Thyroid gland (tissue), 4 donors: ENCODE measurements around the gene TNRC18. TPM values are rescaled to one million over a fixed set of nuclear protein-coding genes. Genes with fewer than 3 reads are reported as not detected.
"Not testable (repeated sequence)": the region's sequence is repeated elsewhere in the genome, so short reads cannot be mapped to it uniquely, and the experiment has no call there.

Experiments
- DNase-seq, 2 donors: peaks; one replicate each; pipeline ENCODE4 v3.0.0-alpha.2; 2019
- H3K27ac ChIP-seq, 3 donors: fragments of 200-600 bp; sonication (generic); 1 replicate in 2 of 3; 2 replicates in 1 of 3; pipeline ENCODE4 v1.5.1; 2016 to 2019; ENCODE audit warnings: mild to moderate bottlenecking in 1 of 3, moderate library complexity in 1 of 3
- H3K27me3 ChIP-seq: fragments of 200-600 bp; sonication (generic); one replicate; pipeline ENCODE4 v1.5.1; 2019
- H3K36me3 ChIP-seq, 2 donors: fragments of 200-600 bp; sonication (generic); one replicate each; pipeline ENCODE4 v1.5.1; 2016 to 2019
- H3K4me1 ChIP-seq, 2 donors: fragments of 200-600 bp; sonication (generic); one replicate each; pipeline ENCODE4 v1.5.1; 2017 to 2019
- H3K4me3 ChIP-seq, 3 donors: fragments of 200-600 bp; sonication (generic); replicated peaks in 1 of 3; 1 replicate in 2 of 3; 2 replicates in 1 of 3; pipeline ENCODE4 v1.5.1; 2016; ENCODE audit warnings: mild to moderate bottlenecking in 1 of 3
- H3K9me3 ChIP-seq: fragments of 200-600 bp; sonication (generic); one replicate; pipeline ENCODE4 v1.5.1; 2017
- CTCF ChIP-seq, 6 experiments: fragments of 200-600 bp in 3 of 6; fragments of 450-650 bp in 3 of 6; sonication (generic) in 3 of 6; IDR thresholded peaks; one replicate each; pipeline ENCODE4 v1.5.1; 2016 to 2019; ENCODE audit warnings: antibody characterized with exemption in 6 of 6, mild to moderate bottlenecking in 2 of 6, inconsistent platforms in 1 of 6, moderate library complexity in 1 of 6
- POLR2A ChIP-seq, 2 donors: fragments of 450-650 bp; IDR thresholded peaks; one replicate each; pipeline ENCODE4 v1.6.1; 2017; ENCODE audit warnings: antibody characterized with exemption in 2 of 2, mild to moderate bottlenecking in 2 of 2, moderate library complexity in 1 of 2
- WGBS, 2 donors: methylation state at CpG; one replicate each; pipeline ENCODE4 v1.1.5; 2017; 5-methylcytosine and 5-hydroxymethylcytosine counted together
- intact Hi-C: fragments of 100-400 bp; cut with DNase I; formaldehyde crosslinking; loops from one replicate; pipeline ENCODE4 v1.15.1; 2023
- total RNA-seq, 4 donors: library from RNA; depleted of rRNA; stranded (reverse); fragments of >200 nt; gene quantifications; one replicate each; pipeline ENCODE4 v1.2.3, GENCODE V29; 2016

TNRC18 gene
- total RNA-seq, 4 donors from 2014 or later = 47.0 to 173 (median 94.8) TPM

- H3K4me1 ChIP-seq = peaks cover 0 to 3% of the 10 kb centered on the region in 2 donors
- DNase-seq = no peak
- H3K36me3 ChIP-seq = peaks cover 36 to 46% of the 10 kb centered on the region in 2 donors
- TF ChIP-seq CTCF (IDR thresholded peaks at IDR 0.05) (no peak), POLR2A (IDR thresholded peaks at IDR 0.05) (no peak)
- intact Hi-C loops = no loop called here
- no peak overlapping the region for H3K27ac ChIP-seq
- H3K9me3 ChIP-seq = no peaks in the 10 kb centered on the region
- WGBS, 2 donors = 92 to 93% methylated on average over 29 to 32 of the region's 32 CpGs
- no peaks in the 10 kb centered on the region for H3K27me3 ChIP-seq
- no peak overlapping the region for H3K4me3 ChIP-seq
Observed at GRCh38 chr7:5333121-5334045, 90.3 kb downstream of the TNRC18 start.

- peaks cover 0 to 3% of the 10 kb centered on the region in 2 donors for H3K4me1 ChIP-seq
- intact Hi-C loops = no loop called here
- no peak overlapping the region for H3K4me3 ChIP-seq
- TF ChIP-seq CTCF (IDR thresholded peaks at IDR 0.05) (no peak), POLR2A (IDR thresholded peaks at IDR 0.05) (no peak)
- H3K36me3 ChIP-seq = peaks cover 28 to 46% of the 10 kb centered on the region in 2 donors
- 94 to 100% methylated on average over 4 to 39 of the region's 43 CpGs for WGBS, 2 donors
- H3K27ac ChIP-seq = no peak overlapping the region
- no peaks in the 10 kb centered on the region for H3K27me3 ChIP-seq
- no peaks in the 10 kb centered on the region for H3K9me3 ChIP-seq
- DNase-seq = no peak
Observed at GRCh38 chr7:5332579-5332978, 91.1 kb downstream of the TNRC18 start.

GRCh38 chr7:5330288-5330687 lies 93.3 kb downstream of the TNRC18 start:
- H3K27me3 ChIP-seq = no peaks in the 10 kb centered on the region
- H3K9me3 ChIP-seq = no peaks in the 10 kb centered on the region
- intact Hi-C loops = no loop called here
- H3K4me1 ChIP-seq = no peaks in the 10 kb centered on the region
- WGBS, 2 donors = 95 to 100% methylated on average over 3 of the region's 3 CpGs
- DNase-seq = no peak
- H3K4me3 ChIP-seq = no peak overlapping the region
- H3K36me3 ChIP-seq = peaks cover 17 to 46% of the 10 kb centered on the region in 2 donors
- H3K27ac ChIP-seq = no peak overlapping the region
- TF ChIP-seq CTCF (IDR thresholded peaks at IDR 0.05) (no peak), POLR2A (IDR thresholded peaks at IDR 0.05) (no peak)

- Histone ChIP-seq H3K4me1 (no peaks in the 10 kb centered on the region), H3K4me3 (no peak overlapping the region), H3K27me3 (no peaks in the 10 kb centered on the region), H3K36me3 (peaks cover 27 to 52% of the 10 kb centered on the region in 2 donors), H3K9me3 (no peaks in the 10 kb centered on the region), H3K27ac (no peak overlapping the region)
- intact Hi-C loops = no loop called here
- TF ChIP-seq POLR2A (IDR thresholded peaks at IDR 0.05) (no peak), CTCF (IDR thresholded peaks at IDR 0.05) (no peak)
- no peak for DNase-seq
- WGBS, 2 donors = 93 to 96% methylated on average over 10 of the region's 10 CpGs
Observed at GRCh38 chr7:5324961-5325360, 98.7 kb downstream of the TNRC18 start.

- H3K27me3 ChIP-seq, DNase-seq, H3K4me3 ChIP-seq, H3K9me3 ChIP-seq, H3K4me1 ChIP-seq, H3K27ac ChIP-seq, intact Hi-C loops: not testable (repeated sequence)
- 97% methylated on average over 29 to 30 of the region's 31 CpGs for WGBS, 2 donors
- peaks cover 34 to 58% of the 10 kb centered on the region in 2 donors for H3K36me3 ChIP-seq
Observed at GRCh38 chr7:5323800-5324781, 99.5 kb downstream of the TNRC18 start.
